GM12875 (cell line): ENCODE measurements around the gene RELN.

ENCODE experiments used
- H3K4me3 ChIP-seq: one replicate; pipeline ENCODE4 v1.5.1; 2011; ENCODE audit warnings: low read depth, low read length, control low read depth
- CTCF ChIP-seq: IDR thresholded peaks from 2 replicates; pipeline ENCODE4 v1.5.1; 2011; ENCODE audit warnings: low read depth, mild to moderate bottlenecking, control low read depth, inconsistent platforms, low read length, moderate library complexity, borderline replicate concordance; ENCODE audit not compliant: insufficient read depth

The RELN gene

GRCh38 chr7:103702982-103703381 lies 286.5 kb downstream of the RELN start:
- H3K4me3 ChIP-seq: no peak overlapping the region
- TF ChIP-seq CTCF: no peak

GRCh38 chr7:103702454-103702853 lies 287.0 kb downstream of the RELN start:
- TF ChIP-seq CTCF: no peak
- no peak overlapping the region for H3K4me3 ChIP-seq

- no peak overlapping the region for H3K4me3 ChIP-seq
- TF ChIP-seq CTCF: no peak
Observed at GRCh38 chr7:103699032-103699431, 290.4 kb downstream of the RELN start.

- H3K4me3 ChIP-seq: no peak overlapping the region
- TF ChIP-seq CTCF: no peak
Observed at GRCh38 chr7:103698064-103698463, 291.4 kb downstream of the RELN start.

GRCh38 chr7:103695521-103695920 lies 293.9 kb downstream of the RELN start:
- H3K4me3 ChIP-seq: no peak overlapping the region
- TF ChIP-seq CTCF: no peak

- H3K4me3 ChIP-seq: no peak overlapping the region
- no peak for TF ChIP-seq CTCF
Observed at GRCh38 chr7:103694304-103694703, 295.2 kb downstream of the RELN start.

- TF ChIP-seq CTCF: no peak
- H3K4me3 ChIP-seq: no peak overlapping the region
Observed at GRCh38 chr7:103691291-103691690, 298.2 kb downstream of the RELN start.
